ENCODE data around the gene NTM.

GRCh38 chr11:131331546-131331945, 38.9 kb upstream of the NTM start:
- TF ChIP-seq CTCF (IDR thresholded peaks at IDR 0.05): no peak
- TF ChIP-seq POLR2A (IDR thresholded peaks at IDR 0.05): no peak

All from Peyer's patch (tissue), 4 donors.